A673 (cell line): ENCODE measurements around the gene SLC50A1. TPM values are rescaled to one million over a fixed set of nuclear protein-coding genes. Genes with fewer than 3 reads are reported as not detected.
A peak's percentile ranks its signal among the peaks of the same experiment; 100 is the strongest.

Experiments
- BruUV-seq: library from RNA; stranded (reverse); fragments of 400-500 nt; replicated peaks from 2 replicates; lab custom pipeline; 2021; lab: Mats Ljungman, UMichigan
- CTCF ChIA-PET: fragments of 300-600 bp; sonication (Branson Sonifier 250); formaldehyde crosslinking; loops from one replicate; lab custom pipeline; 2022; ENCODE audit warnings: antibody characterized with exemption; lab: Charles Lee
- POLR2A ChIA-PET: fragments of 300-600 bp; sonication (Branson Sonifier 250); formaldehyde crosslinking; loops from one replicate; lab custom pipeline; 2022; ENCODE audit warnings: antibody characterized with exemption; ENCODE audit not compliant: low non-redundant PET; lab: Charles Lee
- DNase-seq: peaks from one replicate; pipeline ENCODE4 v3.0.0-alpha.2; 2015; ENCODE audit warnings: low spot score
- H3K27ac ChIP-seq: fragments of 200-600 bp; sonication (generic); 2 replicates; pipeline ENCODE4 v1.5.1; 2016; ENCODE audit warnings: mixed run types, low read depth, mild to moderate bottlenecking, mixed read lengths, antibody characterized with exemption, low read length; ENCODE audit not compliant: poor library complexity, severe bottlenecking
- H3K27me3 ChIP-seq: fragments of 200-600 bp; sonication (generic); replicated peaks from 2 replicates; pipeline ENCODE4 v1.6.1; 2017; ENCODE audit warnings: mixed run types, low read depth, mild to moderate bottlenecking, mixed read lengths, antibody characterized with exemption, low read length; ENCODE audit not compliant: insufficient read depth, poor library complexity
- H3K36me3 ChIP-seq: fragments of 200-600 bp; sonication (generic); 2 replicates; pipeline ENCODE4 v1.6.1; 2016; ENCODE audit warnings: mixed run types, mild to moderate bottlenecking, mixed read lengths, antibody characterized with exemption, low read length; ENCODE audit not compliant: insufficient read depth, poor library complexity, severe bottlenecking
- H3K4me1 ChIP-seq: fragments of 200-600 bp; sonication (generic); 2 replicates; pipeline ENCODE4 v1.6.1; 2017; ENCODE audit warnings: mixed run types, mild to moderate bottlenecking, mixed read lengths, antibody characterized with exemption, low read length; ENCODE audit not compliant: insufficient read depth, poor library complexity, severe bottlenecking
- H3K4me3 ChIP-seq: fragments of 200-600 bp; sonication (generic); 2 replicates; pipeline ENCODE4 v1.5.1; 2016; ENCODE audit warnings: low read depth, mixed run types, mild to moderate bottlenecking, mixed read lengths, low read length; ENCODE audit not compliant: poor library complexity, severe bottlenecking
- H3K9me3 ChIP-seq: fragments of 200-600 bp; sonication (generic); 2 replicates; pipeline ENCODE4 v1.6.1; 2016; ENCODE audit warnings: mixed run types, low read depth, mild to moderate bottlenecking, mixed read lengths, antibody characterized with exemption, low read length; ENCODE audit not compliant: poor library complexity, severe bottlenecking
- EZH2 ChIP-seq: fragments of 200-600 bp; sonication (generic); IDR thresholded peaks from 2 replicates; pipeline ENCODE4 v1.6.1; 2017; ENCODE audit warnings: borderline replicate concordance, low read depth, mild to moderate bottlenecking, mixed read lengths, antibody characterized with exemption, low read length; ENCODE audit not compliant: poor library complexity, severe bottlenecking
- intact Hi-C: fragments of 100-400 bp; cut with micrococcal nuclease; formaldehyde crosslinking; loops from one replicate; pipeline ENCODE4 v1.10.0; 2022; ENCODE audit not compliant: unreplicated experiment
- total RNA-seq: library from RNA; stranded (reverse); gene quantifications from 2 replicates; pipeline ENCODE4 v1.2.3, GENCODE V29; 2021
- TF ChIP-seq, protein P1 (sequence below): fragments of 300-800, 200-600 bp; sonication (generic); conservative IDR thresholded peaks from 2 replicates; pipeline ENCODE4 v1.5.1; 2017; ENCODE audit warnings: low read depth, mild to moderate bottlenecking, antibody characterized with exemption, low read length, moderate library complexity, mixed read lengths

SLC50A1 gene
- total RNA-seq, 1 experiment from 2014 or later: 30.3 TPM

DNA sequence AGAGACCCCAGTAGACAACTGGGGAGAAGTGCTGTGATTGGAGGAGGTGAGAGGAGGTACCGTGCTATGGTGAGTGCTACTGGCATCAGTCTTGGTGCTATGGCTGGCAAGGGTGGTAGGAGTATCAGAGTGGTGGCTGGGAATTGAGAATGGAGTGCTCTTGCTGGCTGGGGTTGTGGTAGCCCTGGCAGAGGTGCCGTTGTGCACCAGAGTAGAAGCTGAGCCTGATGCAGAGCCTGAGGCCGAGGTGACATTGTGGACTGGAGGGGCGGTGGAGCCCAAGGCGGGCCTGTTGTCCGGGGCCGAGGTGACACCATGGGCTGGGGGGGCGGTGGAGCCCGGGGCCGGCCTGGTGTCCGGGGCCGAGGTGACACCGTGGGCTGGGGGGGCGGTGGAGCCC, 52.6 kb downstream of the SLC50A1 start:
- ChIA-PET CTCF (no interaction called here), POLR2A (no interaction called here)
- BruUV-seq: no TSS peak
- Histone ChIP-seq H3K27ac (peak overlapping the region; percentile 42), H3K27me3 (no peaks in the 10 kb centered on the region), H3K36me3 (no peaks in the 10 kb centered on the region), H3K4me1 (peaks cover 4% of the 10 kb centered on the region), H3K4me3 (no peak overlapping the region), H3K9me3 (no peaks in the 10 kb centered on the region)
- no peak for DNase-seq
- intact Hi-C loops: no loop called here
- TF ChIP-seq, protein P1, sequence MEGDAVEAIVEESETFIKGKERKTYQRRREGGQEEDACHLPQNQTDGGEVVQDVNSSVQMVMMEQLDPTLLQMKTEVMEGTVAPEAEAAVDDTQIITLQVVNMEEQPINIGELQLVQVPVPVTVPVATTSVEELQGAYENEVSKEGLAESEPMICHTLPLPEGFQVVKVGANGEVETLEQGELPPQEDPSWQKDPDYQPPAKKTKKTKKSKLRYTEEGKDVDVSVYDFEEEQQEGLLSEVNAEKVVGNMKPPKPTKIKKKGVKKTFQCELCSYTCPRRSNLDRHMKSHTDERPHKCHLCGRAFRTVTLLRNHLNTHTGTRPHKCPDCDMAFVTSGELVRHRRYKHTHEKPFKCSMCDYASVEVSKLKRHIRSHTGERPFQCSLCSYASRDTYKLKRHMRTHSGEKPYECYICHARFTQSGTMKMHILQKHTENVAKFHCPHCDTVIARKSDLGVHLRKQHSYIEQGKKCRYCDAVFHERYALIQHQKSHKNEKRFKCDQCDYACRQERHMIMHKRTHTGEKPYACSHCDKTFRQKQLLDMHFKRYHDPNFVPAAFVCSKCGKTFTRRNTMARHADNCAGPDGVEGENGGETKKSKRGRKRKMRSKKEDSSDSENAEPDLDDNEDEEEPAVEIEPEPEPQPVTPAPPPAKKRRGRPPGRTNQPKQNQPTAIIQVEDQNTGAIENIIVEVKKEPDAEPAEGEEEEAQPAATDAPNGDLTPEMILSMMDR: no peak
- no peak for TF ChIP-seq EZH2

Other genes starting within 250 kb of the SLC50A1 start
- 30.8 and 34.4 TPM in 2 replicates for gene PMVK, start 199.1 kb upstream of the SLC50A1 start, total RNA-seq
- 12.7 and 20.8 TPM in 2 replicates for gene PBXIP1, start 179.8 kb upstream of the SLC50A1 start, total RNA-seq
- 46.3 and 48.5 TPM in 2 replicates for gene PYGO2, start 174.1 kb upstream of the SLC50A1 start, total RNA-seq
- gene SHC1, start 165.1 kb upstream of the SLC50A1 start, total RNA-seq: 201 and 204 TPM in 2 replicates
- 291 and 295 TPM in 2 replicates for gene CKS1B, start 161.2 kb upstream of the SLC50A1 start, total RNA-seq
- gene FLAD1, start 152.5 kb upstream of the SLC50A1 start, total RNA-seq: 82.4 and 84.2 TPM in 2 replicates
- 1.4 and 1.7 TPM in 2 replicates for gene LENEP, start 142.3 kb upstream of the SLC50A1 start, total RNA-seq
- gene ZBTB7B, start 133.1 kb upstream of the SLC50A1 start, total RNA-seq: 19.2 and 21.8 TPM in 2 replicates
- 0.21 TPM in 1 of 2 replicates, not detected in the other for gene DCST2, start 102.1 kb upstream of the SLC50A1 start, total RNA-seq
- not detected in 2 replicates for gene DCST1, start 102.0 kb upstream of the SLC50A1 start, total RNA-seq
- 36.3 and 48.5 TPM in 2 replicates for gene ADAM15, start 84.5 kb upstream of the SLC50A1 start, total RNA-seq
- 17.0 and 18.8 TPM in 2 replicates for gene EFNA4, start 72.1 kb upstream of the SLC50A1 start, total RNA-seq
- gene EFNA3, start 57.0 kb upstream of the SLC50A1 start, total RNA-seq: 5.8 and 8.9 TPM in 2 replicates
- 0.90 and 1.0 TPM in 2 replicates for gene EFNA1, start 8.0 kb upstream of the SLC50A1 start, total RNA-seq
- 34.0 and 37.4 TPM in 2 replicates for gene DPM3, start 4.7 kb downstream of the SLC50A1 start, total RNA-seq
- gene KRTCAP2, start 37.5 kb downstream of the SLC50A1 start, total RNA-seq: 162 and 179 TPM in 2 replicates
- gene TRIM46, start 38.0 kb downstream of the SLC50A1 start, total RNA-seq: 5.1 and 6.2 TPM in 2 replicates
- 23.2 and 29.7 TPM in 2 replicates for gene THBS3, start 72.0 kb downstream of the SLC50A1 start, total RNA-seq
- 65.2 and 75.9 TPM in 2 replicates for gene MTX1, start 72.8 kb downstream of the SLC50A1 start, total RNA-seq
- 72.5 and 75.5 TPM in 2 replicates for gene ENTREP3, start 119.6 kb downstream of the SLC50A1 start, total RNA-seq
- 109 and 115 TPM in 2 replicates for gene SCAMP3, start 126.5 kb downstream of the SLC50A1 start, total RNA-seq
- 70.2 and 79.1 TPM in 2 replicates for gene CLK2, start 137.7 kb downstream of the SLC50A1 start, total RNA-seq
- gene HCN3, start 141.6 kb downstream of the SLC50A1 start, total RNA-seq: 11.3 and 12.2 TPM in 2 replicates
- gene PKLR, start 165.6 kb downstream of the SLC50A1 start, total RNA-seq: not detected in 2 replicates
- 449 and 481 TPM in 2 replicates for gene FDPS, start 173.0 kb downstream of the SLC50A1 start, total RNA-seq
- 42.2 and 43.9 TPM in 2 replicates for gene RUSC1, start 185.0 kb downstream of the SLC50A1 start, total RNA-seq